GM19193 (cell line): ENCODE measurements around the gene PTCHD1.

Experiments used
- POLR2A ChIP-seq: IDR thresholded peaks from 4 replicates; pipeline ENCODE4 v1.6.1; 2011; ENCODE audit not compliant: insufficient read depth, insufficient read length; ENCODE audit errors: extremely low read depth

Gene PTCHD1

GRCh38 chrX:23334848-23335599, at the start of gene PTCHD1:
Gene PTCHD1, plus strand, starts transcription at chrX:23334849. Its CDS starts 27 bp downstream, at chrX:23334876.
- no peak for TF ChIP-seq POLR2A

GRCh38 chrX:23286731-23287130, 47.9 kb upstream of the PTCHD1 start:
- TF ChIP-seq POLR2A: no peak

GRCh38 chrX:23287191-23287725, 47.4 kb upstream of the PTCHD1 start:
- TF ChIP-seq POLR2A: no peak

GRCh38 chrX:23292354-23292987, 42.2 kb upstream of the PTCHD1 start:
- TF ChIP-seq POLR2A: no peak

- TF ChIP-seq POLR2A: no peak
Observed at GRCh38 chrX:23292988-23293651, 41.5 kb upstream of the PTCHD1 start.

GRCh38 chrX:23304881-23305280, 29.8 kb upstream of the PTCHD1 start:
- no peak for TF ChIP-seq POLR2A

- TF ChIP-seq POLR2A: no peak
Observed at GRCh38 chrX:23311731-23312130, 22.9 kb upstream of the PTCHD1 start.

- TF ChIP-seq POLR2A: no peak
Observed at GRCh38 chrX:23312136-23312535, 22.5 kb upstream of the PTCHD1 start.

- TF ChIP-seq POLR2A: no peak
Observed at GRCh38 chrX:23317799-23318724, 16.6 kb upstream of the PTCHD1 start.

GRCh38 chrX:23327104-23327503, 7.5 kb upstream of the PTCHD1 start:
- TF ChIP-seq POLR2A: no peak

- TF ChIP-seq POLR2A: no peak
Observed at GRCh38 chrX:23331701-23332100, 2.9 kb upstream of the PTCHD1 start.

- no peak for TF ChIP-seq POLR2A
Observed at GRCh38 chrX:23332101-23332887, 2.4 kb upstream of the PTCHD1 start.

GRCh38 chrX:23332888-23333821, 1.5 kb upstream of the PTCHD1 start:
- no peak for TF ChIP-seq POLR2A
